Stimulated activated naive CD4-positive, alpha-beta T cell (primary cell): Measurements from ENCODE around the gene TRPM3.

ENCODE experiments used
- DNase-seq, 6 experiments: peaks; one replicate each; lab custom pipeline; 2025; lab: John Stamatoyannopoulos, UW

The TRPM3 gene

DNA sequence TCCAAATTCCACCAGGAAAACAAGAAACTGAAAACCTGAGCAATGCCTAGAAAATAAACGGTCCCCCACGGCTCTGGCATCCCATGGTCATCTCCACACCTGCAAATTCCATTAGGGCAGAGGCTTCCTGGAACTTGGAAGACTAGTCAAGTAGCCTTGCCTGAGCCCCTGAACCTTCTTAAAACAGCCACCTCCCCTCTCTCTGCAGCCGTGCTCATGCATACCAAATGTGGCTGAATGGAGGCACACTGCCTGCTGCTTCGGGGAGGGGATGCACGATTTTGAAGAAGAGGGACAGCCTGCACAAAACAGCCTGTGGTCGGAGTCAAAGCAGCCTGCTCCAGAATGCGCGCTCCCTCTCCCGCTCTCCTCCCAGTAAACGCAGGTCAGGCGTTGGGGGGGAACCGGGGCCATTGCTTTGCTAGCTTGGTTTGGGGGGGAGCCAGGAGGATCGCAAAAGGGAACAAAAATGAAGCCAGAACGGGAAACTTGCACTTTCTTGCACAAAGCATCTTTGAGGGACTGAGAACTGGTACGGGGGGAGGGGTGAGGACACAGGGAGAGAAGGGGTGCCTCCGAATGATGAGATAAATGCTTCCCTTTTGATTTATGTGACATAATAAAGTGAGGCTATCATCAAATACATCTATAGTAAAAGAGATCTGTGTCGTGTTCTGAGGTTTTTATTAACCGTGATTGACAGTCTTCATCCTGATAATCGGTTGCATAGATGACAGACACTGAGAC lies at the start of gene TRPM3:
Gene TRPM3, minus strand, starts transcription at position 347 of the 747 bp plus-strand sequence. Its CDS starts 267 bp downstream, at position 80.
- no peak for DNase-seq

DNA sequence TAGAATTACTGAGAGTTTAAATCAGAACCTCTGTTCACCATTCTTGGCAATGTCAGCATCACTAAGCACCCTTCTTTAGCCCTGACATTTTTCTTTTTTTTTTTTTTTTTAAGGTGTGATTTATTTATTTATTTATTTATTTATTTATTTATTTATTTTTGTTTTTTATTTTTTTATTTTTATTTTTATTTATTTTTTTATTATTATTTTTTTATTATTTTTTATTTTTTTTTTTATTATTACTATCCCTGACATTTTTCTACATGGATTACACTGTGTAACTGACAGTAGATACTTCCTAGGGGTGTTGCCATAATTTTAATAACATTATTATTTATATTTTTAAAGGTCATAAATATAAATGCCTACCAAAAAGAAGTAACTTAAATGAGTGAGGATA lies 47.0 kb upstream of the TRPM3 start:
- DNase-seq, result no peak

DNA sequence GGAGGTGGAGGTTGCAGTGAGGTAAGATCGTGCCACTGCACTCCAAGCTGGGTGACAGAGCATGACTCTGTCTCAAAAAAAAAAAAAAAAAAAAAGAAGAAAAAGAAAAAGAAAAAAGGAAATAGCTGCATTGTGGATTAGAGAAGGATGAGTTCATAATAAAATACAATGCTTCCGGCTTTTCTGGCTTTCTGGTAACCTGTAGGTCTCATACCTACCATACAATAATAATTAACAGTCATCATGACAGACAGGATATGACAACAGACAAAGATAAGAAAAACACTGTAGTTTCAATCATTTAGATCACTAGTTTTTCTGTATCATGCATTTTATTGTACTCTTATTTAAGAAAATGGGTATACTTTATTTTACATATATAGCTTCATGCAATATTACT lies 40.7 kb upstream of the TRPM3 start:
- DNase-seq, result no peak

DNA sequence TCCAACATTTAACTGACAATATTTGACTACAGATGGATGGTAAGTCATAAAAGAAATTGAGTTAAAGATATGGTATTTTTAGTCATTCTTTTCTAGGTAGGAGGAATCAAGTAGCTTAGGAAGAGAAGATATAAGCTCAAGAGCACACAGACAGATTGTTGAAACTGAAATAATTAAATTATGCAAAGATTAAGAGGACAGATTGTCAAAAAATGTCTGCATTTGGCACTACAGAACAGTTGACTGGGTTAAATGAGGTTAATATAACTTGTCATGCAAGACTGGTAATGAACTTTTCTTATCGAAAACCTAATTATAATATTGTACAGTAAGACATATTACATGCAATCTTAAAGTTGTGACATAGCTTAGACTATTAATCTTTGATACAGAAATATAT lies 36.3 kb upstream of the TRPM3 start:
- no peak for DNase-seq

DNA sequence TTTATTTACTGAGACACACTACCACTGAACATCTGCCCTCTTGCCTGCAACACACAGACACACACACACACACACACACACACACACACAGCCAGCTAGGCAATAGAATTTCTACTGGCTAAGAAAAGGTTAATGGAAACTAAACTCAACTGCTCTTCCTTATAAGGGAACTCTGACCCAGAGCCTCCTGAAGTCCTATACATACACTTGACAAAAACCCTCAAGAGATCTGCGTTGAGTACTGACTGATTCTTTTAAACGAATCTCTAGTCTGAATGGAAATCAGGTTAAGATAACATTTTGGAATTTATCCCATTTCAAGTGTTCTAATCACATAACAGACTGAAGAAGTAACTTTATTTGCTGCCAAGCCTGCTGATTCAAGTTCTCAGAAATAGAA lies 25.9 kb upstream of the TRPM3 start:
- DNase-seq, result no peak

DNA sequence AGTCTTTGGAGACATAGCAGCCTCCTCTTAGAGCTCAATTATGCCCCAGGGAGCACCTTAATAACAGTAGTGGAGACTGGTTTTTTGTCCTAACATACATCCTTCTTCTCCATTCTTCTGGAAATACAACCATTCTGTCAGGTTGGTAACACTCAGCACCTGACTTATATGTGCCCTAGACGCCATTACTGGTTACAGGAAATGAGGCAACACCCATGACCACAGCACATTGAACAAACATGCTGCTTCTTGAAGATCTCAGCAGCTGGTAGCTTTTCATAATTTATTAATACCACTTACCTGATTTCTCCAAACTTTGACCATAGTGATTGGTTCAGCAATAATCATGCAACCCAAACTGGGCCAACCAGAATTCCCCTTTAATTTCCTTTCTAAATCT lies 25.1 kb upstream of the TRPM3 start:
- no peak for DNase-seq

DNA sequence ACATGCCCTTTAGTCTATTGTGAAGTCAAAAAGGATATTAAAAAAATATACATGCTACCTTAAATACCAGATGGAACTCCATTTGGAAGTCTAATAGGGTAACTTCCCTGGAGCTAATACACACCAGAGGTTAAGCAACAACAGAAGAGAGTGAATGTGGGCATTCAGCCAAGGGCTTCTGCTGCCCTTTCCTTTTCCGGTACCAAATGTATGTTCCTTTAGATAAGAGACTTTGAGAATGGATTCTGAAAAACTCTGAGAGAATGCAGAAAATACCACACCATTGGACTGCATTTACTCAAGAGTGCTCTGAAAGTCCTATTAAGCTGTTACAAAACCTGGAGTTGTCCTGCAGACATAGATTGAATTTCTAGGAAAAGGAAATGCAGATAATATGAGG lies 23.8 kb upstream of the TRPM3 start:
- no peak for DNase-seq

DNA sequence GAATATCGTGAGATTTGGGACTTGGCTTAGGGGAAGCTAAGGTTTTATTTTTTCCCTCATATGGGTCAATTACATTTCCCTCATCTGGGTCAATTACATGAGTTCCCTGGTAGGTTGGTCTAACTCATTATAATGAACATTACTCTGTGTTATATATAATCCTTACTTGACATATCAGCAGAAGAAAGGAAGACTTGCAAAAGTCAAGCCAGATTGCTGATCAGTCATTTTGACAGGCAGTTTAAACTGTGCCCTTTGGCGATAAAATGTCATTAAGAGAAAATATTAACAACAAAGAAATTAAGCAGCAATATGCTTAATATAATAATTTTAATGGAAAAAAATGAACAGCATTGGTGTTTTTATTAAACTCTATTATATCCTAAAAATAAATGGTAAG lies 23.1 kb upstream of the TRPM3 start:
- DNase-seq, result no peak

DNA sequence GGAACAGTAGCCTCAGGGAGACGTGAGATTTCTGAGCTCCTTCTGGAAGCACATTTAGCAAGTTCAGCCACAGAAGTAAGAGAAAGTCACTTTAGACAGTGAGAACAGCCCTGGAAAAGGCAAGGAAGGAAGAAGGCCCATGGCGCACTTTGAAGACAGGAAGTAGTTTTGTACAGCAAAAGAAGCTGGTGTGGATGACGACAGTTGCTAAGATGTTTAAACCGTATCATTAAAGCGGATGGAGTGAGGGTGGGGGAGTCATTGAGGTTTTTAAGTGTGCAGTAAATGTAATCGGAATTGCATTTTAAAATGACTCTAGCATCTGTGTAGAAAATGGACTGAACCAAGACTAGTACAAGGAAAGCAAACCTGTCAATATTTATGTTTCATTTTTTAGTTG lies 15.3 kb upstream of the TRPM3 start:
- DNase-seq, result no peak

DNA sequence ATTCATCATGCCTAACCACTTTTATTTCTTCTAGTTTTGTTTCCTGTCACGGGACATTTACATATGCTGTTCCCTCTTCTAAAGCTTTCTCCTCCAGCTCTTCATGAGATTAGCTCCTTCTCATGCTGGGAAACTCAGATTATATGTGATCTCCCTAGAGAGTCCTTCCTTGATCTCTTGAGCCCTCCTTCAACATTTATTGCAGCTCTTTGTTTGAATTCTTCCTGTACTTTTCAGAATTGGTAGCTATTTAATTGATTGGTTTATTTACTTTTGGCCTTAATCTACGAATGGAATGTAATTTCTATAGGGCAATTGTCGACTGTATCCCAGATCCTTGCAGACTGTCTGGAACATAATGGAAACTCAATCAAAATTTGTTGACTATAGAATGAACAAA lies 9.7 kb upstream of the TRPM3 start:
- DNase-seq, result no peak

DNA sequence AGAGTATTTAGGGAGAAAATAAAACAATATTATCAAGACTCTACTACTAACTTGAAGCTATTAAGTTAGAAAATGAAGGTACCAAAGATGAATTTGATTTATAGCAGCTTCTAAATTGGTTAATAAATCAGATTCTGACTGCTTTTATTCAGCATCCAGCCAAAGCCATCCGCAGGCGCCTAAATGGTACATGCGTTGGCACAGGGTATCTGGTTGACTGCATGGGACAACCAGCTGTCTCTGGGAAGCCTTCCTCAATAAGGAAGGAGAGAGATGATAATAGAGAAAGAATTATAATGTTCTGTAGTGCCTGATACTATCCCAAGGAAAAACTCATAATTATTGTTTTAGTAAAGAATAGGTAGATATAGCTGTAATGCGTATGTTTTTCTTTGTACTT lies 9.1 kb upstream of the TRPM3 start:
- no peak for DNase-seq

DNA sequence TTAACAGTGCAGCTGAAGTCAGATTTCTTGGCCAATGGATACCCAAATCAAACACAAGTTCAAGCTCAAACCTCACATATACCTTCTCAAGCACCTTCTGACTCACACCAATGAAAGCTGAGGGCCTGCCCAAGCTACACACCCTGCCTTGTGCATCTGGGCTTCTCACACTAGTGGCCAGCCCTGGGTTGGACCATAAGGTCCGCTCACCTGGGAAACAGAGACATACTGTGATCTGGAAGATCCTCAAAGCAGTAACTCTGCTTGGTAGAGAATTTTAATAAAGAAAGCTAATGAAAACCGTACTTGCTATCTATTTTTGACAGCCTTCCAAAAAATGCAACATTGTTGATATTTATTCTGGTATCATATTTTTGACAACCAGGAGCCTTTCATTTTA lies 7.4 kb upstream of the TRPM3 start:
- DNase-seq, result no peak

DNA sequence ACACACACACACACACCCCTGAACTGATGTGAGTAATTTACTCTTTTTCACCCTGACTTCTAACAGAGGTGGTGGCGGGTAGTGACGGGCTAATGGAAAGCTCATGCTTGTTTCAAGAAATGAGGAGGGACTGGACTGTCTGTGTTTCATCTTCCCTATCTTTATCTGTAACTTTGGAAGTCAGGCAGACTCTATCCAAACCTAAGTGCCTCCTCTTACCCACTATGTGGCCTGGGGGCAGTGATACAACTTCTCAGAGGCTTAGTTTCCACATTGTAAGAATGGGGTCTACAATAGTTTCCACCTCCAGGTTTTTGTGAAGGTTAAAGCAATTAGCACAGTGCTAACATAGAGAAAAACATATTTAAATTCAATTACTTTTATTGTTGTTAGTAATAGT lies 5.9 kb upstream of the TRPM3 start:
- DNase-seq, result no peak

DNA sequence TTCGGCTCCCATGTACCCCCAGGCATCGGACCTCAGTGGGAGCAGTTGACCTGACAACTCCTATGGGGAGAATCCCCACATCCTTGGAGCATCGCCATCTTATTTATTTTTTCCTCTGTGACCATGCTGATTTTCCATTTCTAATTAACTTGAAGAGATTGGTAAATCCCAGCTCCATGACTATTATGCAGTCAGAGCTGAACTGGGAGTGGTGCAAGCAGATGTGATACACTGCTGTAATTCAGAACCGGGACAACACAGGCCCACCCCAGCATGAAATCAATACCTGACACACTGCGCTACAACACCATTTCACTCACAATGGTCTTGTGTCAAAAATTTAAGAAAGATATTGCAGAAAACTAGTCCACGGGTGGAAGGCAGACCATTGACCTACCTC lies 1.0 kb upstream of the TRPM3 start:
- no peak for DNase-seq

DNA sequence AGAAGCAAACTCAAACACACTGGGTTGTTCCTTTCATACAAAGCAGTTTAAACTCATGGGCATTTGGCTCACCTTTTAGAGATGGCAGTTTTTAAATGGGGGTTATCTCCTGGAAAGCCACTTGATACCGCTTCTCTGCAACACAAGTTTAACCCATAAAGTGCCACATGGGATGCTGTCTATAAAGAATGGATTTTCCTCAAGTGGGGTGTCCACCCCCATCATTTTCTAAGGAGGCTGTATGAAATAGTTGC lies 528 bp upstream of the TRPM3 start:
- DNase-seq, result no peak

DNA sequence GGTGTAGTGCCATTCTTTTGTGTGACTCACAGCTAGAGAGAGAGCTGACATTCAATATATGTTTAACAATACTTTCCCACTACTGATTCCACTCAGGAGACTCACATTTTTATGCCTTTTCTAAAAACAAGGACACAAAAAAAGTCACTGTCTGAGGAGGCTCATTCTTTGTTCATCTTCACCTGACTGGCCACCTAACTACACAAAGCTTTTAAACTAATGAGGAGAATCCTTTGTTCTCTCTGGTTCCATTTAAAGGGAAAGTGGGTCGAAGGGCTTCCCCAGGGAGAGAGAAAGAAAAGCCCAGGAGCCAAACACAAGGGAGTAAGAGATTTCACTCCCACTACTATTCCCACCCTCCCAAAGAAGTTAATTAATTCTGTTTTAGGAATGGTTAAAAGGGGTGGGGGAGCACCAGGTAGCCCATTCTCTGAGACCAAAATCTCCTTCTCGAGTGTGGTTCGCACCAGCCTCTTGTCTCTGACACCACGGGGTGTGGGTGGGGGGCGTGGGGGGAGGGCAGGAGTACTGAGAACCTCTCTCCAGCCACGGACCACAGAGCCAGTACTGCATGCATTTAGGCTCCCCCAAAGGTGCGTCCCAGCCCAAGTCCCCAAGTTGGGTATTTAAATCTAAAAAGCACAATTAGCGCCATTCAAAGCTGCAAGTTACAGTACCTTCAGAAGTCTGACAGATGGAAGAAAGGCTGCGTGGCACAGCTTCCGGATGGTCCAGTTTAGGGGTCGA lies 747 bp downstream of the TRPM3 start:
- DNase-seq, result no peak

DNA sequence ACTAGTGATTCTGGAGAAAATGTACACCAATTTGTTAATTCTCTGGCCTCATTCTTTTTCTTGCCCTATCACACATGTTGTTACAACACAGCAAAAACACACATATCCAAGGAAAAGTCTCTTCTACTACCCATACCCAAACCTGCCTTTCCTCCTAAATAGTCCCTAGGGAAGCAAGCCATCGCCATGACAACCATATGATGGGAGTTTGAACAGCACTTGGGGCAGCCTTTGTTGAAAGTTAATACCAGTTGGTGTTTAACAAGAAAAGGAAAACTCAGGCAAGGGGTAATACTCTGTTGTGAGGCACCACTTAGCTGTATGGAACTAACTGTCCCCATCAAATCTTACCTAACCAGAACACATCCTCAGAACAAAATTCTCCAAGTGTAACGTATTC lies 1.7 kb downstream of the TRPM3 start:
- no peak for DNase-seq

DNA sequence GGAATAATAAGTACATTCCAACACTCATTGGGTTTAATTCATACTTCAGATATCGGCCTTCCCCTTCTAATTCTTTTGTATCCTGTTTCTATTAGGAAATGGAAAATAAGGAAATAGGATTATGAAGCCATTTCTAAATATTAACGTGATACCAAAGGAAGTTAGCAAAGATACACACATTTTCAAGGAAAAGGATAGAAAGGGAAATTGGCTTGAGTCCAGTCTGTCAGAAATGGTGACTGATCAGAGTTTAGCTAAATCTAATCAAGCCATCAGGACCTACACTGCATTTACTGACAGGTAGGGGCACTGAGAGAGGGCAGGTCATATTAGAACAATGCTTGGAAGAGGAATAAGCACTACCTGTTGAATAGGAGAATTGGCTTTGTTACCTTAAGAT lies 3.1 kb downstream of the TRPM3 start:
- no peak for DNase-seq

DNA sequence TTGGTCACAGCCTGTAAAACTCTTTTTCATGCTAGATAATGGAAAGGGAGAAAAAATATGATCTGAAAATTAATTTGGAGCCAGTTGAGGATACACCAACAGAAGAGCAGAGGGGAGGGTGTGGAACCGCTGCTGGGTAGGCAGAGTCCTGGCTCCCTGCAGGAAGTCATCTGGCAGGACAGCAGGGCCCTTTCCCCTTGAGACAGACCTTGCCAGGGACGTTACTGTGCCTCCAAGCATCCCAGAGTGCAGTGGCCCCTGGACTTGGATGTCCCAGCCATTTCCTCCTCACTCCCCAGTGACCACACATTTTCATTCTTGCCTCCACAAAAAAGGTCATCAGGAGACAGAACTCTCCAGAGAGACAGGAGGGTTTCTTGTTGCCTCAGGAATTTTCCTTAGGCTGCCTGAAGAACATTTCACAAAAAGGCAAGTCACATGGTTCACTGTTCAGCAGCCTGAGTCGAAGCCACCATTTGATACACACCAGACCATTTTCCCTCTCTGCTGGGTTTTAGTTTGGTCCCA lies 5.9 kb downstream of the TRPM3 start:
- DNase-seq, result no peak

DNA sequence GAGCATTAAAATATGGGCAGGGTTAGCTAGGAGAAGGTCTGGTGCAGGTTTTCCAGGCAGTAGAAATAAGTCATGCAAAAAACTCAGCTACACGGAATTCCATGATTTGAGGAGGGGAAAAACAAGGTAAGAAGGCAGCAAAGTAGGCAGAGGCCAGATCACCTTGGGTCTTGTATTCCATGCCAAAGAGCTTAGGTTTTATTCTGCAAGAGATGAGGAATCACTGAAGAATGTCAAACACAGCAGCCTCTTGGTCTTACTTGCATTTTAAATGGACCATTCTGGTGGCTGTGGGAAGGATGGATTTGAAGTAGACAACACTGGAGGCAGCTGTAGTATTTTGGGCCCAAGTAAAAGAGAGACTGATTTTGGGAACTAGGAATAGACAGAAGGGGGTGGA lies 8.6 kb downstream of the TRPM3 start:
- DNase-seq, result no peak

DNA sequence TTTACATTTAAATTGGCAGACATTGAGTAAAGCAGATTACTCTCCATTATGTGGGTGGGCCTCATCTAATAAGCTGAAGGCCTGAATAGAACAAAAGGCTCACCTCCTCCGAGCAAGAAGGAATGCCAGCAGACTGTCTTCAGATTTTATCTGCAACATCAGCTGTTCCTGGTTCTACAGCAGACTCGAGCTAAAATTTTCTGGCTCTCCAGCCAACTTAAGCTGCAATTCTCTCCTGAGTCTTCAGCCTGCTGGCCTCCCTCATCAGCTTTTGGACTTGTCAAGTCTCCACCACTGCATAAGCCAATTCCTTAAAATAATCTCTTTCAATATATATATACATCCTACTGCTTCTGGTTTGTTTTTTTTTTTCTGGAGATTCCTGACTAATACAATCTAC lies 12.5 kb downstream of the TRPM3 start:
- no peak for DNase-seq

DNA sequence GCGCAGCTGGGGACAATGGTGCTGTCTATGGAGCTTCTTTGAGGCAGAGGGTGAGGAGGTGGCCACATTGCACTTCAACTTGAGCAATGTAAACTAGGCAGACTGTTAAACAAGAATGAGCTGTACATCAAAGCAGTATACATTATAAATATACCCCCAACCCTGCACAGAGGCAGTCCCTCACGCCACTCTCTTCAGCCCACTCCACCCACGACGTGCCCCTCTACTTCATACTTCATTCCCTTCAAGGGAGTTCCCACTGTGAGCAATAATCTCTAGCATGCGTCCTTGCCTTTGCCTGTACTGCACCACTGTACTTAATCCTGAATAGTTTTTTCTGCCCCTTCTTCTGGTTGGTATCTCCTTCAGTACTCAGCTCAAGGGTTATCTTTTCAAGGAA lies 14.4 kb downstream of the TRPM3 start:
- no peak for DNase-seq

DNA sequence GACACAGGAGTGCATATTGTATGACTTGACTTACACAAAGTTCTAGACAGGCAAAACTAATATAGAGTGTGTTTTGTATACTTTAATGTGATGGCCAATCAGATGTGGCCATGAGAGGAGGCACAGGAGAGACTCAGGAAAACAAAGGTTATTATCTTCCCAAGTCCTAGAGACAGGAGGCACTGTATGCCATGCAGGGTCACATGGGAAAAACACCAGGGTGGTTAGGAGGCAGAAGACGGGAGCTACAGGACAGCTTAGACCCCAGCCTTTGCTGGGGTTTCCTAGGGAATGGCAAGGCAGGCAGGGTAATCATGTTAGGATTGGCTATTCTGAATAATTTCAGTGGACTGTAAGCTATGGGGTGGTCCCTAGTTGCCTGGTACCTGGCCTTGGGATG lies 16.2 kb downstream of the TRPM3 start:
- DNase-seq, result no peak

DNA sequence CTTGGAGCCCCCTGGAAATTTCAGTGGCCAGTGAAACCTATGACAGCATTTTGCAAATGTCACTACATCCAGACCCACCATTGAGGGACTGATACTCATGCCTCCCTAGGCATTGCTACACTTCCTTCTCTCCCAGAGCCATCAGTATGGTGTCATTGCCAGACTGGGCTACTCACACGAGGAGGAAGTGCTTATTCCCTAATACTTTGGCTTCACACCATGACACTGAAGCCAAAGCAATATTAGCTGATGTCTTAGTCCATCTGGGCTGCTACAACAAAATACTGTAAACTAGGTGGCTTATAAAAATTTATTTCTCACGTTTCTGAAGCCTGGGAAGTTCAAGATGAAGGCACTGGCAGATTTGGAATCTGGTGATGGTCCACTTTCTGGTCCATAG lies 22.6 kb downstream of the TRPM3 start:
- no peak for DNase-seq
